HepG2 (cell line): ENCODE results near the gene MAPK12. TPM values are rescaled to one million over a fixed set of nuclear protein-coding genes. Genes with fewer than 3 reads are reported as not detected.

Source experiments
- GATA4 ChIP-seq: sonication (generic); IDR thresholded peaks from 2 replicates; pipeline ENCODE4 v1.6.1; 2016; ENCODE audit warnings: antibody characterized with exemption, low read depth, borderline replicate concordance
- IRX3 ChIP-seq: sonication (generic); formaldehyde crosslinking; IDR thresholded peaks from 2 replicates; pipeline ENCODE4 v1.8.1; 2023; ENCODE audit warnings: mild to moderate bottlenecking, low read depth, missing genetic modification reagents, borderline replicate concordance
- MTA3 ChIP-seq: sonication (generic); formaldehyde crosslinking; IDR thresholded peaks from 2 replicates; pipeline ENCODE4 v1.4.0; 2020; ENCODE audit warnings: missing genetic modification reagents
- MYC ChIP-seq: sonication (generic); formaldehyde crosslinking; IDR thresholded peaks from 2 replicates; pipeline ENCODE4 v1.9.0; 2021; ENCODE audit warnings: missing genetic modification reagents, borderline replicate concordance
- PHF5A ChIP-seq: IDR thresholded peaks from one replicate; pipeline ENCODE4 v1.6.1; 2018; ENCODE audit warnings: low read depth, missing genetic modification reagents; ENCODE audit not compliant: unreplicated experiment
- RBM22 ChIP-seq: fragments of 200-400 bp; formaldehyde crosslinking; optimal IDR thresholded peaks from 2 replicates; pipeline ENCODE3; 2017; ENCODE audit warnings: mild to moderate bottlenecking, low read length, moderate library complexity
- RXRB ChIP-seq: IDR thresholded peaks from 2 replicates; pipeline ENCODE4 v1.6.1; 2016; ENCODE audit warnings: borderline replicate concordance, missing genetic modification reagents, missing compliant biosample characterization
- STAT5B ChIP-seq: sonication (generic); formaldehyde crosslinking; IDR thresholded peaks from 2 replicates; pipeline ENCODE4 v1.4.0; 2020; ENCODE audit warnings: missing genetic modification reagents
- ZBTB2 ChIP-seq: sonication (generic); formaldehyde crosslinking; IDR thresholded peaks from 2 replicates; pipeline ENCODE4 v1.8.0; 2022; ENCODE audit warnings: low read depth, missing genetic modification reagents
- ZKSCAN5 ChIP-seq: sonication (generic); formaldehyde crosslinking; IDR thresholded peaks from 2 replicates; pipeline ENCODE4 v1.5.1; 2020; ENCODE audit warnings: mild to moderate bottlenecking, missing genetic modification reagents
- ZNF446 ChIP-seq: sonication (generic); formaldehyde crosslinking; IDR thresholded peaks from 2 replicates; pipeline ENCODE4 v1.5.0; 2020; ENCODE audit warnings: mild to moderate bottlenecking, missing genetic modification reagents
- ZNF552 ChIP-seq: sonication (generic); formaldehyde crosslinking; IDR thresholded peaks from 2 replicates; pipeline ENCODE4 v1.9.0; 2022; ENCODE audit warnings: missing genetic modification reagents, mild to moderate bottlenecking, borderline replicate concordance
- ZNF782 ChIP-seq: sonication (generic); formaldehyde crosslinking; IDR thresholded peaks from 2 replicates; pipeline ENCODE4 v1.4.0; 2020; ENCODE audit warnings: missing genetic modification reagents, mild to moderate bottlenecking, borderline replicate concordance
- ZSCAN25 ChIP-seq: sonication (generic); formaldehyde crosslinking; IDR thresholded peaks from 2 replicates; pipeline ENCODE4 v1.8.0; 2022; ENCODE audit warnings: mild to moderate bottlenecking, missing genetic modification reagents
- polyA plus RNA-seq, 8 experiments: library from polyadenylated mRNA; depleted of rRNA in 3 of 8; stranded (reverse) in 7 of 8; unstranded in 1 of 8; fragments of >200 nt; fragmentation: Illumina TruSeq in 4 of 8; extraction: Trizol in 4 of 8; gene quantifications; 2 replicates each; pipeline versions ENCODE4 v1.2.1 to v1.2.3, GENCODE V29; 2011 to 2016; ENCODE audit warnings: low read depth in 4 of 8, missing spikeins in 1 of 8, mixed read lengths in 1 of 8; ENCODE audit not compliant: insufficient read depth in 1 of 8
- total RNA-seq, 5 experiments: library from RNA; depleted of rRNA; stranded (reverse); fragments of >200 nt; fragmentation: Illumina TruSeq; extraction: Trizol; gene quantifications; 2 replicates each; pipeline ENCODE4 v1.2.3, GENCODE V29; 2016; ENCODE audit warnings: low read depth in 1 of 5
- TF ChIP-seq, protein P1 (sequence below): sonication (generic); formaldehyde crosslinking; IDR thresholded peaks from 2 replicates; pipeline ENCODE4 v1.8.1; 2023; ENCODE audit warnings: missing genetic modification reagents, mild to moderate bottlenecking, borderline replicate concordance
- TF ChIP-seq, protein P2 (sequence below): sonication (generic); formaldehyde crosslinking; IDR thresholded peaks from 2 replicates; pipeline ENCODE4 v1.4.0; 2020; ENCODE audit warnings: missing genetic modification reagents
- TF ChIP-seq, protein P3 (sequence below): sonication (generic); formaldehyde crosslinking; IDR thresholded peaks from 2 replicates; pipeline ENCODE4 v1.5.0; 2020; ENCODE audit warnings: mild to moderate bottlenecking, missing genetic modification reagents, borderline replicate concordance
- TF ChIP-seq, protein P4 (sequence below): sonication (generic); formaldehyde crosslinking; IDR thresholded peaks from 2 replicates; pipeline ENCODE4 v1.4.0; 2020; ENCODE audit warnings: missing genetic modification reagents, mild to moderate bottlenecking, borderline replicate concordance

MAPK12 gene
- total and polyA plus RNA-seq, 2 of the 13 experiments (the other 11 are each of a cell fraction or from before 2014, with no cell fraction given) = 22.2 to 23.3 TPM

DNA sequence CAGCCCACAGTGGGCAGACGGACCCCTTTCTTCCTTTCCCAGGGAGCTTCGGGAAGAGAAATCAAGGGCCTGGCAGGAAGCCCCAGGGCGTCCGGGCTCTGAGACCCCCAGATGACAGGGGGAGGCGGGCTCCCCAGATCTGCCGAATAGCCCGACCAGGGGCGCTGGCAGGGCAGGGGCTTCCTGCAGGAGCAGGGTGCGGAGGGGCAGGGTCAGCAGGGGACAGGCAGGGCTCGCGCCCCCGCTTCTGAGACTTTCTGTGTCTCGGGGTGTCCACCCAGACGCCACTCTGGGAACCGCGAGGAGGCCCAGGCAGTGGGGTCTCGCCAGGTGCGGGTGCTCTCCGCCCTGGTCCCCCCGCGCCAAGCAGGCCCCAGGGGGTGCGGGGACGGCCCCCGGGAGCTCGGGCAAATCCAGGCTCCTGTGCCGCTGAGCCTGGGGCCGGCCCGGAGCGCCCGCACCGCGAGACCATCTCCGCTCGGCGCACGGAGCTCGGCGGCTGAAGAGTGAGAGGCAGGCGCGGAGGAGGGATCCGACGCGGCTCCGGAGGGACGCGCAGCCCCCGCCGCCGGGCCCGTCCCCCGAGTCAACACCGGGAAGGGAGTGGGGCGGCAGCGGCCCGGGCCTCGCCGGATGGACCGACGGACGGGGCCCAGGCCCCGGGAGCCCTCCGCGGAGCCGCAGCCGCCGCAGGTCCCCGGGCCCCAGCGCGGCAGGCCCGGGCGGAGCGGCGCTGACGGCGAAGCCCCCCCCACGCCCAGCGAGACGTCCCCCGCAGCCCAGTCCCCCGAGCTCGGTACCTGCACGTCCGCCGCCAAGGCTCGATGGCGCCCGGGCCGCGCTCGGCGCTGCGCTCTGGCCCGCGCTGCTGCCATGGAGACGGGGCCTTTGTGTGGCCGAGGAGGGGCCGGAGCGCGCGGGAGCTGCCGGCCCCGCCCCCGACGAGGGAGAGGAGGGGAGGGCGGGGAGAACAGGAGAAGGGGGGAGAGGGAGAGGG lies 45.6 kb upstream of the MAPK12 start, which contains the start of gene PLXNB2 (continued):
- TF ChIP-seq, protein P1, sequence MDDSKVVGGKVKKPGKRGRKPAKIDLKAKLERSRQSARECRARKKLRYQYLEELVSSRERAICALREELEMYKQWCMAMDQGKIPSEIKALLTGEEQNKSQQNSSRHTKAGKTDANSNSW (CRISPR knock-in tag) = no peak
- TF ChIP-seq ZKSCAN5 (CRISPR knock-in tag) (no peak), PHF5A (CRISPR knock-in tag) (no peak), ZSCAN25 (CRISPR knock-in tag) (peak; percentile 78), ZNF552 (CRISPR knock-in tag) (0 out of 2 replicates have a peak, but pooled peaks have one; percentile 41), ZNF782 (CRISPR knock-in tag) (0 out of 2 replicates have a peak, but pooled peaks have one; percentile 41), RBM22 (no peak), ZBTB2 (peak; percentile 31; the same call in 1 of the 2 replicates), ZNF446 (CRISPR knock-in tag) (no peak), MTA3 (no peak), RXRB (CRISPR knock-in tag) (no peak), IRX3 (CRISPR knock-in tag) (no peak), GATA4 (no peak), STAT5B (CRISPR knock-in tag) (no peak), MYC (peak; percentile 36; the same call in 1 of the 2 replicates)
- TF ChIP-seq, protein P2, sequence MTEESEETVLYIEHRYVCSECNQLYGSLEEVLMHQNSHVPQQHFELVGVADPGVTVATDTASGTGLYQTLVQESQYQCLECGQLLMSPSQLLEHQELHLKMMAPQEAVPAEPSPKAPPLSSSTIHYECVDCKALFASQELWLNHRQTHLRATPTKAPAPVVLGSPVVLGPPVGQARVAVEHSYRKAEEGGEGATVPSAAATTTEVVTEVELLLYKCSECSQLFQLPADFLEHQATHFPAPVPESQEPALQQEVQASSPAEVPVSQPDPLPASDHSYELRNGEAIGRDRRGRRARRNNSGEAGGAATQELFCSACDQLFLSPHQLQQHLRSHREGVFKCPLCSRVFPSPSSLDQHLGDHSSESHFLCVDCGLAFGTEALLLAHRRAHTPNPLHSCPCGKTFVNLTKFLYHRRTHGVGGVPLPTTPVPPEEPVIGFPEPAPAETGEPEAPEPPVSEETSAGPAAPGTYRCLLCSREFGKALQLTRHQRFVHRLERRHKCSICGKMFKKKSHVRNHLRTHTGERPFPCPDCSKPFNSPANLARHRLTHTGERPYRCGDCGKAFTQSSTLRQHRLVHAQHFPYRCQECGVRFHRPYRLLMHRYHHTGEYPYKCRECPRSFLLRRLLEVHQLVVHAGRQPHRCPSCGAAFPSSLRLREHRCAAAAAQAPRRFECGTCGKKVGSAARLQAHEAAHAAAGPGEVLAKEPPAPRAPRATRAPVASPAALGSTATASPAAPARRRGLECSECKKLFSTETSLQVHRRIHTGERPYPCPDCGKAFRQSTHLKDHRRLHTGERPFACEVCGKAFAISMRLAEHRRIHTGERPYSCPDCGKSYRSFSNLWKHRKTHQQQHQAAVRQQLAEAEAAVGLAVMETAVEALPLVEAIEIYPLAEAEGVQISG = peak; percentile 50
- TF ChIP-seq, protein P3, sequence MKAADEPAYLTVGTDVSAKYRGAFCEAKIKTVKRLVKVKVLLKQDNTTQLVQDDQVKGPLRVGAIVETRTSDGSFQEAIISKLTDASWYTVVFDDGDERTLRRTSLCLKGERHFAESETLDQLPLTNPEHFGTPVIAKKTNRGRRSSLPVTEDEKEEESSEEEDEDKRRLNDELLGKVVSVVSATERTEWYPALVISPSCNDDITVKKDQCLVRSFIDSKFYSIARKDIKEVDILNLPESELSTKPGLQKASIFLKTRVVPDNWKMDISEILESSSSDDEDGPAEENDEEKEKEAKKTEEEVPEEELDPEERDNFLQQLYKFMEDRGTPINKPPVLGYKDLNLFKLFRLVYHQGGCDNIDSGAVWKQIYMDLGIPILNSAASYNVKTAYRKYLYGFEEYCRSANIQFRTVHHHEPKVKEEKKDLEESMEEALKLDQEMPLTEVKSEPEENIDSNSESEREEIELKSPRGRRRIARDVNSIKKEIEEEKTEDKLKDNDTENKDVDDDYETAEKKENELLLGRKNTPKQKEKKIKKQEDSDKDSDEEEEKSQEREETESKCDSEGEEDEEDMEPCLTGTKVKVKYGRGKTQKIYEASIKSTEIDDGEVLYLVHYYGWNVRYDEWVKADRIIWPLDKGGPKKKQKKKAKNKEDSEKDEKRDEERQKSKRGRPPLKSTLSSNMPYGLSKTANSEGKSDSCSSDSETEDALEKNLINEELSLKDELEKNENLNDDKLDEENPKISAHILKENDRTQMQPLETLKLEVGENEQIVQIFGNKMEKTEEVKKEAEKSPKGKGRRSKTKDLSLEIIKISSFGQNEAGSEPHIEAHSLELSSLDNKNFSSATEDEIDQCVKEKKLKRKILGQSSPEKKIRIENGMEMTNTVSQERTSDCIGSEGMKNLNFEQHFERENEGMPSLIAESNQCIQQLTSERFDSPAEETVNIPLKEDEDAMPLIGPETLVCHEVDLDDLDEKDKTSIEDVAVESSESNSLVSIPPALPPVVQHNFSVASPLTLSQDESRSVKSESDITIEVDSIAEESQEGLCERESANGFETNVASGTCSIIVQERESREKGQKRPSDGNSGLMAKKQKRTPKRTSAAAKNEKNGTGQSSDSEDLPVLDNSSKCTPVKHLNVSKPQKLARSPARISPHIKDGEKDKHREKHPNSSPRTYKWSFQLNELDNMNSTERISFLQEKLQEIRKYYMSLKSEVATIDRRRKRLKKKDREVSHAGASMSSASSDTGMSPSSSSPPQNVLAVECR (CRISPR knock-in tag) = peak; percentile 59; the same call in 1 of the 2 replicates
- TF ChIP-seq, protein P4, sequence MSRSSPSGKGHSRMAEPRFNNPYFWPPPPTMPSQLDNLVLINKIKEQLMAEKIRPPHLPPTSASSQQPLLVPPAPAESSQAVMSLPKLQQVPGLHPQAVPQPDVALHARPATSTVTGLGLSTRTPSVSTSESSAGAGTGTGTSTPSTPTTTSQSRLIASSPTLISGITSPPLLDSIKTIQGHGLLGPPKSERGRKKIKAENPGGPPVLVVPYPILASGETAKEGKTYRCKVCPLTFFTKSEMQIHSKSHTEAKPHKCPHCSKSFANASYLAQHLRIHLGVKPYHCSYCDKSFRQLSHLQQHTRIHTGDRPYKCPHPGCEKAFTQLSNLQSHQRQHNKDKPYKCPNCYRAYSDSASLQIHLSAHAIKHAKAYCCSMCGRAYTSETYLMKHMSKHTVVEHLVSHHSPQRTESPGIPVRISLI (CRISPR knock-in tag) = no peak
